Hepatocyte (in vitro differentiated cells): ENCODE results near the gene CLEC3B. TPM values are rescaled to one million over a fixed set of nuclear protein-coding genes. Genes with fewer than 3 reads are reported as not detected.

ENCODE experiments used
- DNase-seq: peaks from one replicate; pipeline ENCODE4 v3.0.0-alpha.2; 2016; ENCODE audit warnings: low spot score
- H2AFZ ChIP-seq: fragments of 200-600 bp; sonication (generic); 2 replicates; pipeline ENCODE4 v1.6.0; 2016; ENCODE audit warnings: antibody characterized with exemption, mild to moderate bottlenecking
- H3K27ac ChIP-seq: fragments of 200-600 bp; sonication (generic); 2 replicates; pipeline ENCODE4 v1.5.1; 2016; ENCODE audit warnings: mild to moderate bottlenecking
- H3K27me3 ChIP-seq: fragments of 200-600 bp; sonication (generic); 2 replicates; pipeline ENCODE4 v1.6.1; 2016
- H3K36me3 ChIP-seq: fragments of 200-600 bp; sonication (generic); replicated peaks from 2 replicates; pipeline ENCODE4 v1.5.1; 2016; ENCODE audit warnings: low read depth; ENCODE audit not compliant: insufficient read depth
- H3K4me1 ChIP-seq: fragments of 200-600 bp; sonication (generic); 2 replicates; pipeline ENCODE4 v1.5.1; 2016; ENCODE audit warnings: mild to moderate bottlenecking, moderate library complexity; ENCODE audit not compliant: insufficient read depth
- H3K4me2 ChIP-seq: fragments of 200-600 bp; sonication (generic); 2 replicates; pipeline ENCODE4 v1.6.0; 2016
- H3K4me3 ChIP-seq: fragments of 200-600 bp; sonication (generic); 2 replicates; pipeline ENCODE4 v1.5.1; 2016; ENCODE audit warnings: mild to moderate bottlenecking
- H3K79me2 ChIP-seq: fragments of 200-600 bp; sonication (generic); 2 replicates; pipeline ENCODE4 v1.6.0; 2017; ENCODE audit warnings: mild to moderate bottlenecking
- H3K9me2 ChIP-seq: fragments of 200-600 bp; sonication (generic); replicated peaks from 2 replicates; pipeline ENCODE4 v1.6.0; 2017; ENCODE audit warnings: mild to moderate bottlenecking; ENCODE audit not compliant: insufficient read depth
- H3K9me3 ChIP-seq: fragments of 200-600 bp; sonication (generic); 2 replicates; pipeline ENCODE4 v1.5.1; 2016; ENCODE audit warnings: low read depth, mild to moderate bottlenecking
- H4K20me1 ChIP-seq: fragments of 200-600 bp; sonication (generic); 2 replicates; pipeline ENCODE4 v1.6.0; 2016; ENCODE audit warnings: mild to moderate bottlenecking; ENCODE audit not compliant: insufficient read depth, poor library complexity, severe bottlenecking
- CTCF ChIP-seq: fragments of 200-600 bp; sonication (generic); IDR thresholded peaks from 2 replicates; pipeline ENCODE4 v1.5.1; 2016; ENCODE audit warnings: antibody characterized with exemption, mild to moderate bottlenecking; ENCODE audit not compliant: poor library complexity
- EZH2 ChIP-seq: fragments of 200-600 bp; sonication (generic); IDR thresholded peaks from 2 replicates; pipeline ENCODE4 v1.6.1; 2016; ENCODE audit warnings: antibody characterized with exemption, mild to moderate bottlenecking, borderline replicate concordance
- EZH2phosphoT487 ChIP-seq: fragments of 200-600 bp; sonication (generic); IDR thresholded peaks from one replicate; pipeline ENCODE4 v1.6.1; 2018; ENCODE audit warnings: antibody characterized with exemption, mild to moderate bottlenecking, low read depth, moderate library complexity; ENCODE audit not compliant: unreplicated experiment, severe bottlenecking
- WGBS: methylation state at CpG from one replicate; pipeline ENCODE4 v1.1.6; 2016; ENCODE audit warnings: low lambda C conversion rate; ENCODE audit errors: missing lambda C conversion rate; 5-methylcytosine and 5-hydroxymethylcytosine counted together
- polyA plus RNA-seq: library from polyadenylated mRNA; unstranded; fragments of >200 nt; fragmentation: Nextera tagmentation; extraction: Ambion mirVana; gene quantifications from 2 replicates; pipeline ENCODE4 v1.2.1, GENCODE V29; 2016
- total RNA-seq: library from RNA; depleted of rRNA; stranded (reverse); fragments of >200 nt; gene quantifications from 2 replicates; pipeline ENCODE4 v1.2.3, GENCODE V29; 2014

Gene CLEC3B
- total and polyA plus RNA-seq, 2 experiments from 2014 or later: 1.3 to 1.7 TPM

DNA sequence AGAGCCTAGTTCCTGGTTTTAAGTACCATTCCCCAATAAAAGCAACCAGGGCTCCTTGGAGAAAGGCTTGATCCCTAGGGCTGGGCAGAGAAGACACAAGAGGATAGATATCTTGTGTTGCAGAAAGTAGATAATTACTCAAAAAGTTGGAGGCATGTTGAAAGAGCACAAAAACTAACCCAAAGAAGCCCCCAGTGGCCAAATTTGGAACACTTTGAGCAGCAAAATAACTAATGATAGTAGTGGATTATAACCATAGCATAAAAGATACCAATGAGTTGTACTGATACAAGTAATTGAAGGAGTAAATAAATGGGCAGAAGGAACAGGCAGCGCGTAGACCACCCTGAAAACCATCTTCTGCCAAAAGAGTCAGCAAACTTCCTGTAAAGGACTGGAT, 38.0 kb upstream of the CLEC3B start:
- peaks cover 58% of the 10 kb centered on the region for H3K79me2 ChIP-seq
- H4K20me1 ChIP-seq: peaks cover 5% of the 10 kb centered on the region

DNA sequence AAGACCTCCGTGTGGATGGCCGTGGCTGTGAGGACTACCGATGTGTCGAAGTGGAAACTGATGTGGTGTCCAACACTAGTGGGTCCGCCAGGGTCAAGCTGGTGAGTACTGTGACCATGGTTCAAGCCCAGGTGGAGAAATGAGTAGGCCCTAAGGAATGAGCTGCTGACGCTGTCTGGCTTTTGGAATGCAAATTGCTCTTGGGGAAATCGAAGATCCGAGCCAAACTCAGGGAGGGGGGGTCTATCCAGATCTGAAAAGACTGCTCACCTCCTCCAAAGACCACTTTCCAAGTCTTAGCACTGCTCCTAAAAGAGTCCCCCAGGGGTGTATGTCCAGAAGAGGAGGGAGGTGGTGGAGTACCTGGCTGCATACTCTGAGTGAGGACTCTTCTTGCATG, 37.0 kb upstream of the CLEC3B start:
- no peak overlapping the region for H3K4me3 ChIP-seq
- no peaks in the 10 kb centered on the region for H3K36me3 ChIP-seq
- TF ChIP-seq CTCF: no peak
- no peak for TF ChIP-seq EZH2phosphoT487
- no peak for TF ChIP-seq EZH2
- H3K9me2 ChIP-seq: no peaks in the 10 kb centered on the region
- no peak overlapping the region for H2AFZ ChIP-seq
- peaks cover 10% of the 10 kb centered on the region for H3K4me1 ChIP-seq
- no peak for DNase-seq
- peaks cover 4% of the 10 kb centered on the region for H4K20me1 ChIP-seq
- WGBS: 95% methylated on average over 8 of the region's 8 CpGs
- H3K27me3 ChIP-seq: no peaks in the 10 kb centered on the region
- H3K9me3 ChIP-seq: no peaks in the 10 kb centered on the region
- no peak overlapping the region for H3K27ac ChIP-seq
- H3K79me2 ChIP-seq: peaks cover 47% of the 10 kb centered on the region
- H3K4me2 ChIP-seq: no peak overlapping the region

More for the DNA sequence above, 38.0 kb upstream of the CLEC3B start:
- WGBS: 89% methylated on average over 2 of the region's 2 CpGs
- Histone ChIP-seq H3K27ac (no peak overlapping the region), H3K27me3 (no peaks in the 10 kb centered on the region), H2AFZ (no peak overlapping the region), H3K4me2 (no peak overlapping the region), H3K9me3 (no peaks in the 10 kb centered on the region), H3K9me2 (no peaks in the 10 kb centered on the region), H3K4me1 (peaks cover 5% of the 10 kb centered on the region), H3K4me3 (no peak overlapping the region), H3K36me3 (no peaks in the 10 kb centered on the region)
- no peak for DNase-seq
- TF ChIP-seq EZH2phosphoT487: no peak
- TF ChIP-seq CTCF: peak; percentile 23

DNA sequence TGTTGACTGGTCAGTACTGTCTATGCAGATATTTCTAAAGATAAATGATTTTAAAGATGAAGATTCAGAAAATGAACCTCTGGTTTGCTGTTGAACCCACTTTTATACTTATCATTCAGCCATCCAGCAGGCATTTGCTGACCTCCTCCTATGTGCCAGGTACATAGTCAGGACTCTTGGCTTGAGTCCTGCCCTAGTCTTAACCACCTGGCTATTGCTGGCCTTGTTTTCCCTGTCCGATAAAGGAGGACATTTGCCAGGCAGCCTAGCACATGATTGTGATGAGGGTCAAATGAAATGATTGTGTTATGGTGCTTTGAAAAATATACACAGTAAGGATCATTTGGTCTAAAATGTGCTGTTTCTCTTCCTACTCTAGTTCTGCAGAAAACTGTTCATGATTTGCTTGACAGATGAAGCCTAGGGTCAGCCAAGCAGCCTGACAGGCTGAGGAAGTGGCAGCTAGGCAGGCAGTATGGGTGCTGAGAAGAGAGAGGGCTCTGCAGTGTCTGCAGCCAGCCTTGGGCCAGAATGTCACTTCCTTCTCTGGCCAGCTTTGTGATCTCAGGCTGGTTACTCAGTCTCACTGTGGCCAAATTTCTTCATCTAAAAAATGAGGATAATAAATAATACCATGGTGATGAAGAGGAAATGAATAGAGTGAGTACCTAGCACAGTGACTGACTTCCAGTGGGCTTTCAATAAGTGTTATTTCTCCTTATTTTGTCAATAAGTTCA, 36.3 kb upstream of the CLEC3B start:
- H4K20me1 ChIP-seq: no peaks in the 10 kb centered on the region
- no peaks in the 10 kb centered on the region for H3K36me3 ChIP-seq
- H3K27ac ChIP-seq: no peak overlapping the region
- TF ChIP-seq EZH2: no peak
- TF ChIP-seq CTCF: no peak
- no peak for TF ChIP-seq EZH2phosphoT487
- no peaks in the 10 kb centered on the region for H3K9me3 ChIP-seq
- DNase-seq: no peak
- peaks cover 15% of the 10 kb centered on the region for H3K4me1 ChIP-seq
- H2AFZ ChIP-seq: no peak overlapping the region
- WGBS: 96% methylated on average over 1 of the region's 1 CpG
- H3K27me3 ChIP-seq: no peaks in the 10 kb centered on the region
- peaks cover 41% of the 10 kb centered on the region for H3K79me2 ChIP-seq
- H3K9me2 ChIP-seq: no peaks in the 10 kb centered on the region
- no peak overlapping the region for H3K4me2 ChIP-seq
- H3K4me3 ChIP-seq: no peak overlapping the region
